Esophagus muscularis mucosa (tissue), 4 donors: ENCODE results near the gene PCNX3. TPM values are rescaled to one million over a fixed set of nuclear protein-coding genes. Genes with fewer than 3 reads are reported as not detected.

ENCODE experiments used
- DNase-seq: peaks from one replicate; pipeline ENCODE4 v3.0.0-alpha.2; 2017; ENCODE audit errors: extremely low spot score
- H3K27ac ChIP-seq, 4 donors: fragments of 200-600 bp; sonication (generic); replicated peaks in 1 of 4; 1 replicate in 3 of 4; 2 replicates in 1 of 4; pipeline ENCODE4 v1.5.1; 2016 to 2019; ENCODE audit warnings: mild to moderate bottlenecking in 1 of 4
- H3K27me3 ChIP-seq, 4 donors: fragments of 200-600 bp; sonication (generic); one replicate each; pipeline versions ENCODE4 v1.5.1 to v1.6.0; 2016 to 2019
- H3K36me3 ChIP-seq, 4 donors: fragments of 200-600 bp; sonication (generic); one replicate each; pipeline ENCODE4 v1.5.1; 2016 to 2019
- H3K4me1 ChIP-seq, 4 donors: fragments of 200-600 bp; sonication (generic); one replicate each; pipeline ENCODE4 v1.5.1; 2016 to 2019
- H3K4me3 ChIP-seq, 4 donors: fragments of 200-600 bp; sonication (generic); 1 replicate in 2 of 4; 2 replicates in 2 of 4; pipeline ENCODE4 v1.5.1; 2016 to 2019; ENCODE audit warnings: mild to moderate bottlenecking in 4 of 4, moderate library complexity in 1 of 4
- H3K9me3 ChIP-seq, 4 donors: fragments of 200-600 bp; sonication (generic); 1 replicate in 3 of 4; 2 replicates in 1 of 4; pipeline ENCODE4 v1.5.1; 2016 to 2019
- EP300 ChIP-seq: sonication (generic); formaldehyde crosslinking; IDR thresholded peaks from one replicate; pipeline ENCODE4 v1.6.1; 2017; ENCODE audit warnings: antibody characterized with exemption
- POLR2A ChIP-seq: fragments of 450-650 bp; IDR thresholded peaks from one replicate; pipeline ENCODE4 v1.6.1; 2017; ENCODE audit warnings: antibody characterized with exemption, moderate library complexity, mild to moderate bottlenecking, low read depth
- POLR2AphosphoS5 ChIP-seq, 2 donors: sonication (generic); formaldehyde crosslinking; IDR thresholded peaks; one replicate each; pipeline ENCODE4 v1.6.1; 2017; ENCODE audit warnings: antibody characterized with exemption in 2 of 2
- WGBS: methylation state at CpG from one replicate; pipeline ENCODE4 v1.1.5; 2018; 5-methylcytosine and 5-hydroxymethylcytosine counted together
- intact Hi-C: fragments of 100-400 bp; cut with DNase I; formaldehyde crosslinking; loops from one replicate; pipeline ENCODE4 v1.15.1; 2023
- total RNA-seq, 4 donors: library from RNA; depleted of rRNA; stranded (reverse); fragments of >200 nt; gene quantifications; one replicate each; pipeline versions ENCODE4 v1.1.0 to v1.2.1, GENCODE V29; 2016
- TF ChIP-seq, protein P1 (sequence below), 3 experiments: fragments of 200-600 bp in 2 of 3; fragments of 450-650 bp in 1 of 3; sonication (generic) in 2 of 3; IDR thresholded peaks; one replicate each; pipeline ENCODE4 v1.5.1; 2017 to 2019; ENCODE audit warnings: antibody characterized with exemption in 3 of 3, mild to moderate bottlenecking in 2 of 3, moderate library complexity in 1 of 3

PCNX3 gene
- total RNA-seq, 4 donors from 2014 or later = 21.4 to 43.1 (median 27.1) TPM

DNA sequence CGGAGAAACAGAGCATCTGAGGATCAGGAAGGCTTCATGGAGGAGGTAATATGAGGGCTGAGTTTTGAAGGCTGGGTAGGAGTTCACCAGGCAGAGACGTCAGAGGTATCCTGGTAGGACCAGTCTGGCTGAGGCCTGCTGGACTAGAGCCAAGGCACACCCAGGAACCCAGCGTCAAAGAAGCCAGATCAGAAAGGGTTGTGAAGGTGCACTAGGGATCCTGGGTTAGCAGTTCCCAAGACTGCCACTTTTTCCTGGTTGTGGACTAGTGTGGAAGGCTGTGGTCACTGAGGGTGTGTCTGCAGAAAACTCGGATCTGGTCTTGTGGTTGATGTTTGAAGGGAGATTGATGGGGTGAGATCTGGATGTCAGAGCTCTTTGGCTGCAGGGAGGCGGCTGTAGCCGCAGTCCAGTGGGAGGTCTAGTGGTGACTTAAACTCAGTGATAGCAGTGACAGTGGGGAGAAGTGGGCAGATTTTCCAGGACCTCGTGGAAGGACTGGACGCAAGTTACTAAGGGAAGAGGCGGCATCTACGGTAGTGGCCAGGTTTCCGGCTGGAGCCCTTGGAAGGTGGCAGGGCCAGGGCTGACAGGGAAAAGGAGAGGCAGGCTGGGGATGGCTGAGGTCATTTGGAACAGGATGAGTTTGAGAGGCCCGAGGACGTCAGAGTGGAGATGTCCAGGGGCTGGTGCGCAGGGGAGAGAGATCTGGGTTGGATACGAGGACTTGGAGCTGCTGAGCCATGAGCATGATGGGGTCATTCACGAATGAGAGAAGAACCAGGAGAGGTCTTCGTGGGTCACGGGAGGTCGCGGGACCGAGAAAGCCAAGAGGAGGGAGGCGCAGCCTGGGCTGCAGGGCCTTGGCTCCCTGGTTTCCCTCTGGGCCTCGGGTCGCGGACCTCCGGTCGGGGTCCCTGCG, 36.3 kb downstream of the PCNX3 start:
- Histone ChIP-seq H3K4me3 (peak overlapping the region; percentile 61 to 66 (median 62)), H3K27ac (peak overlapping the region; percentile 91 to 97 (median 94)), H3K27me3 (no peaks in the 10 kb centered on the region), H3K9me3 (no peaks in the 10 kb centered on the region), H3K4me1 (peaks cover 40 to 74% (median 70%) of the 10 kb centered on the region in 4 donors), H3K36me3 (peaks cover 29 to 79% (median 68%) of the 10 kb centered on the region in 4 donors)
- TF ChIP-seq EP300 = no peak
- no peak for TF ChIP-seq POLR2A
- intact Hi-C loops = no loop called here
- DNase-seq = no peak
- WGBS = 30% methylated on average over 22 of the region's 28 CpGs

DNA sequence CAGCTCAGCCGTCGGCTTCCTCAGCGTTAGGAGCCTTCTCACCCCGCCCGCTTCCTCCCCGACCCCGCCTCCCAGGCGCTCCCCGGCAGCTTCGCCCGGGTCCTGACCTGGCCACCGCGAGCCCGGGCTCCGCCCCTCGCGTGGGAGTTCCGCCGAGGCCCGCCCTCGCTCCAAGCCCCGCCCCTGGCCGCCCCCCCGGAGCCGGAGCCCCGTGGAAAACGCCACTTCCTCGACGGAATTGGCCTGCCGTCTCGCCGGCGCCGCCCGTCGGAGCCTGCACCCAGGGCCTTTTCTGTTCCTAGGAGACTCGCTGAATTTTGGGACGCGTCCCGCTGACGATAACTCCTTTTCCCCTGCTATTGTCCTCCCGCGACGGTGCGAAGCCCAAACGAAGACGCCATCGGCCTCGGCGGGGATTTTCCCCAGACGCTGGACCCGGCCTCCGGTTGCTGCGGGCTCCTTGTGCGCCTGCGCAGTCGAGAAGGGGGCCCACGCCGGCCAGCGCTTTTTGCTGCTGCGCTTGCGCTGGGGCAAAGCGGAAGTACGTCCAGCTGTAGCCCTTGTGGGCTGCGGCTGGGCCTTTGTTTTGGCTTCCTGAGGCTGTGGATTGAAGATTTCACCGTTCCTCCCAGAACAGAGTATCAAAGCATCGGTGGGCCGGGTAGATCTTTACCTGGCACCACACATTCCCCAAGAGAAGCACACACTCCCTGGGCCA, 37.1 kb downstream of the PCNX3 start:
- H3K27ac ChIP-seq = peak overlapping the region; percentile 91 to 97 (median 94)
- TF ChIP-seq EP300 (no peak), POLR2A (no peak), POLR2AphosphoS5 (IDR thresholded peaks at IDR 0.05) (peak; percentile 91 to 93)
- TF ChIP-seq, protein P1, sequence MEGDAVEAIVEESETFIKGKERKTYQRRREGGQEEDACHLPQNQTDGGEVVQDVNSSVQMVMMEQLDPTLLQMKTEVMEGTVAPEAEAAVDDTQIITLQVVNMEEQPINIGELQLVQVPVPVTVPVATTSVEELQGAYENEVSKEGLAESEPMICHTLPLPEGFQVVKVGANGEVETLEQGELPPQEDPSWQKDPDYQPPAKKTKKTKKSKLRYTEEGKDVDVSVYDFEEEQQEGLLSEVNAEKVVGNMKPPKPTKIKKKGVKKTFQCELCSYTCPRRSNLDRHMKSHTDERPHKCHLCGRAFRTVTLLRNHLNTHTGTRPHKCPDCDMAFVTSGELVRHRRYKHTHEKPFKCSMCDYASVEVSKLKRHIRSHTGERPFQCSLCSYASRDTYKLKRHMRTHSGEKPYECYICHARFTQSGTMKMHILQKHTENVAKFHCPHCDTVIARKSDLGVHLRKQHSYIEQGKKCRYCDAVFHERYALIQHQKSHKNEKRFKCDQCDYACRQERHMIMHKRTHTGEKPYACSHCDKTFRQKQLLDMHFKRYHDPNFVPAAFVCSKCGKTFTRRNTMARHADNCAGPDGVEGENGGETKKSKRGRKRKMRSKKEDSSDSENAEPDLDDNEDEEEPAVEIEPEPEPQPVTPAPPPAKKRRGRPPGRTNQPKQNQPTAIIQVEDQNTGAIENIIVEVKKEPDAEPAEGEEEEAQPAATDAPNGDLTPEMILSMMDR (IDR thresholded peaks at IDR 0.05) = peak in 1 of 3 experiments; percentile 23
- intact Hi-C loops = no loop called here
- peaks cover 37 to 79% (median 69%) of the 10 kb centered on the region in 4 donors for H3K36me3 ChIP-seq
- H3K4me3 ChIP-seq = peak overlapping the region; percentile 61 to 66 (median 62)
- 0% methylated on average over 6 of the region's 68 CpGs for WGBS
- DNase-seq = peak; percentile 98
- H3K4me1 ChIP-seq = peaks cover 40 to 65% (median 62%) of the 10 kb centered on the region in 4 donors
- no peaks in the 10 kb centered on the region for H3K9me3 ChIP-seq
- no peaks in the 10 kb centered on the region for H3K27me3 ChIP-seq

DNA sequence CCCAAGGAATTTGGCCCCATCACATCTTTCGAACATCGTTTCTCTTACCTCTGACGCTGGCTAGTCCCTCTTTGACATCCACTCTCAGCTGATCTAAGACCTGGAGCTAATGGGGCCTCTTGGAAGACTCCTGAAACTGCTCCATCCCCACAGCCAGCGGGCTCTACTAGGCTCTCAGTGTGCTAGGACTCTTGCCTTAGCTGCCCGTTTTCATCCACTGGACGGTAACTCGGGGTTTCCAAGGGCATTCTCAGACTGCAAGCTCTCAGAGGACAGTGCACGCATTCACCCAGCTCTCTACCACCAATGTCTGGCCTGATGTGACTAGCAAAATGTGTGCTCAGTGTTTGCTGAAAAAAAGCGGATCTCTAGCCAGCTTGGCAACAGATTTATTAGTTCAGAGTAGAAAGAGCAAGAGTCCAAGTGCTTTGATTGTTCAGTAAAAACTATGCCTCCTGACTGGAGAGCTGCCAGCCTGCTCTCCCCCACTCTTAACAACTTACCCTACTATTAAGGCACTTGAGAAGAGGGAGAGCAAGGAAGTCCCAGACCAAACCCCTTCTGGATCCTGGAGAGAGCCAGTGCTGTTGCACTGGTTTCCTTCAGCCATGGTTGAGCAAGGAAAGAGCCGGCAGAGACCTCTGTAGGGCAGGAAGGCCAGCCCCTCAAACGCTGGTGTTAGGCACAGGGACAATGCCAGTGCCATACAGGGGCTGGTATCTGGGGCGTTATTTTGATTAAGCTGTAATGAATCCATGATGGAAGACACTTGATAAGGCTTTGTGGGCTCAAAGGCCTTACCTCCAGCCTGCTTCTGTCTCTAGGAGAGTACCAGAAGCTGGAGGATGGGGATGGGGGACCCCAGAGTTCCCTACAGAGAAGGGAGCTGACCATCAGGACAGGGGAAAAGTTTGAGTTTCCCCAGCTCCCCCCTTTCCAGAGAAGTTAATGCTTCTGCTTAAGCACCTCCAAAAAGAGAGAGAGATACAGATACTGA, 38.0 kb downstream of the PCNX3 start:
- intact Hi-C loops = no loop called here
- 49% methylated on average over 12 of the region's 12 CpGs for WGBS
- peak overlapping the region; percentile 61 to 66 (median 62) for H3K4me3 ChIP-seq

DNA sequence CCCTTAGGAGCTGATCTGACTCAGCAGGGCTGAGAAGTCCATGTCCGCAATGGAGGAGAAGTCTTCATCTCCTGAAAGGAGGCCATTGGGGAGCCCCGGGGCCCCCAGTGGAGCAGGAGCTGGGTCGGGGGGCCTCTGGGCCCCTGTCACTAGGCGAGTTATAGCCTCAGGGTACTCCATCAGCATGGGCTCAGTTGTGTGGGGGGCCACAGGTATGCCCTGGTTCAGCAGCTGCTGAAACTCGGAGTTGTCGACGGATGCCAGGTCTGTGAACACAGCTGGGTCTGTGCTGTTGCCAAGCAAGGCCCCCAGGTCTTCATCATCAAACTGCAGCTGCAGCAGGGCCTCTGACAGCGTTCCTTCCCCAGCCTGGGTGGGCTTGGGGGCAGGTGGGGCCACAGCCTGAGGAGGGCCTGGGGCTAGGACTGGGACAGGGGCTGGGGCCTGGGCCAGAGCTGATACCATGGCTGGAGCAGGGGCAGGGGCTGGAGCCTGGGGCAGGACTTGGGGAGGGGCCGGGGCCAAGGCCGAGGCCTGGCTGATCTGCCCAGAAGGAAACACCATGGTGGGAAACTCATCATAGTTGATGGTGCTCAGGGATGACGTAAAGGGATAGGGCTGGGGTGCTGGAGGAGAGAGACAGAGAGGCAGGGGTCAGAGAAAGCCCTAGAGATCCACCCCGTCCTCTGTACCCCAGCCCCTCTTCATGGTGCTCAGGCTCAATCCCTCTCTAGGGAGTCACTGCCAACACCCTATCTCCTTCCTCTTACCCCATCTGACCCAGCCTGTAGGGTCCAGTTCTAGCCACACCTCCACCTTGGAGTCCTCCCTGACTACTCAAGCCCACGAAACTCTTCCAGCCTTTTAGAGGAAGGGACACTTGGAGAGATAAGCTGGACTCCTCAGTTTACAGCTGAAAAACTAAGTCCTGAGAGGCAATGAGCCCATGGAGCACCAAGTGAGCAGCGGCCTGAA, 39.1 kb downstream of the PCNX3 start:
- H3K36me3 ChIP-seq = peaks cover 57 to 80% (median 74%) of the 10 kb centered on the region in 4 donors
- peaks cover 44 to 63% (median 54%) of the 10 kb centered on the region in 4 donors for H3K4me1 ChIP-seq
- no peaks in the 10 kb centered on the region for H3K9me3 ChIP-seq
- no peak for DNase-seq
- intact Hi-C loops = no loop called here
- no peak overlapping the region for H3K4me3 ChIP-seq
- TF ChIP-seq POLR2A (no peak), EP300 (no peak), POLR2AphosphoS5 (IDR thresholded peaks at IDR 0.05) (no peak)
- TF ChIP-seq, protein P1 (IDR thresholded peaks at IDR 0.05) = no peak
- H3K27ac ChIP-seq = peak overlapping the region; percentile 91 to 97 (median 94)
- WGBS = 83% methylated on average over 14 of the region's 14 CpGs
- H3K27me3 ChIP-seq = no peaks in the 10 kb centered on the region

More for the DNA sequence above, 38.0 kb downstream of the PCNX3 start:
- no peak for DNase-seq
- peaks cover 45 to 80% (median 74%) of the 10 kb centered on the region in 4 donors for H3K36me3 ChIP-seq
- no peaks in the 10 kb centered on the region for H3K27me3 ChIP-seq
- H3K27ac ChIP-seq = peak overlapping the region; percentile 91 to 97 (median 94)
- no peaks in the 10 kb centered on the region for H3K9me3 ChIP-seq
- H3K4me1 ChIP-seq = peaks cover 40 to 63% (median 60%) of the 10 kb centered on the region in 4 donors
- TF ChIP-seq POLR2A = no peak
- no peak for TF ChIP-seq POLR2AphosphoS5 (IDR thresholded peaks at IDR 0.05)
- TF ChIP-seq, protein P1 (IDR thresholded peaks at IDR 0.05) = no peak
- no peak for TF ChIP-seq EP300
